ENCODE results near the gene DCD.

- TF ChIP-seq TEAD4 (IDR thresholded peaks at IDR 0.05; ENCODE audit: low read depth, low read length), result no peak
- TF ChIP-seq CTCF (IDR thresholded peaks at IDR 0.05; ENCODE audit: control extremely low read depth in 1 of 3, insufficient read depth in 1 of 3, low read depth in 1 of 3, low read length in 3 of 3), result peak; percentile 73 to 86 (median 82)
- no peak for TF ChIP-seq POLR2A (IDR thresholded peaks at IDR 0.05; ENCODE audit: control extremely low read depth in 1 of 2, low read depth in 2 of 2, low read length in 2 of 2)
- TF ChIP-seq RAD21 (IDR thresholded peaks at IDR 0.05 in 1 of 2, conservative IDR thresholded peaks at IDR 0.05 in 1 of 2; ENCODE audit: low read depth in 2 of 2, low read length in 2 of 2), result peak; percentile 64 to 76
- TF ChIP-seq CHD1 (IDR thresholded peaks at IDR 0.05; ENCODE audit: low read depth, low read length), result no peak
- TF ChIP-seq MAX (IDR thresholded peaks at IDR 0.05), result no peak
- no peak for TF ChIP-seq KDM5A (IDR thresholded peaks at IDR 0.05; ENCODE audit: low read length)
- TF ChIP-seq SP1 (IDR thresholded peaks at IDR 0.05; ENCODE audit: low read depth, low read length), result no peak
- no peak for TF ChIP-seq CEBPB (IDR thresholded peaks at IDR 0.05; ENCODE audit: low read depth, low read length)
- no peak for TF ChIP-seq EZH2 (IDR thresholded peaks at IDR 0.05; ENCODE audit: low read depth, low read length, severe bottlenecking)
Measured at GRCh38 chr12:54603173-54603814, 44.9 kb downstream of the DCD start.
